Activated CD8-positive, alpha-beta memory T cell treated with anti-CD3 and anti-CD28 coated beads for 48 hours (primary cell): ENCODE data around the gene CDH4.
"Not testable (repeated sequence)": the region's sequence is repeated elsewhere in the genome, so short reads cannot be mapped to it uniquely, and the experiment has no call there.

Experiments used
- DNase-seq, 3 experiments: peaks; one replicate each; pipeline ENCODE4 v3.0.0-alpha.2; 2020; ENCODE audit warnings: low read depth in 2 of 3, low spot score in 2 of 3

CDH4 gene

GRCh38 chr20:61933481-61933950 is 681.5 kb downstream of the CDH4 start:
- DNase-seq, result no peak

- DNase-seq, result no peak
These were observed 682.1 kb downstream of the CDH4 start for GRCh38 chr20:61933951-61934715.

GRCh38 chr20:61934716-61935530 is 682.9 kb downstream of the CDH4 start:
- DNase-seq, result no peak

GRCh38 chr20:61935926-61936700 is 684.1 kb downstream of the CDH4 start:
- DNase-seq, result no peak

- no peak for DNase-seq
These were observed 684.7 kb downstream of the CDH4 start for GRCh38 chr20:61936701-61937131.

GRCh38 chr20:61937146-61937962 is 685.3 kb downstream of the CDH4 start:
- no peak for DNase-seq

GRCh38 chr20:61937963-61938838 is 686.1 kb downstream of the CDH4 start:
- no peak for DNase-seq

- no peak for DNase-seq
These were observed 687.0 kb downstream of the CDH4 start for GRCh38 chr20:61938839-61939690.

- DNase-seq, result no peak
These were observed 687.8 kb downstream of the CDH4 start for GRCh38 chr20:61939691-61940360.

GRCh38 chr20:61940491-61940890 is 688.4 kb downstream of the CDH4 start:
- DNase-seq, result no peak

- DNase-seq, result no peak
These were observed 689.1 kb downstream of the CDH4 start for GRCh38 chr20:61940976-61941720.

- no peak for DNase-seq
These were observed 689.8 kb downstream of the CDH4 start for GRCh38 chr20:61941721-61942405.

GRCh38 chr20:61942526-61942925 is 690.5 kb downstream of the CDH4 start:
- DNase-seq, result no peak

- DNase-seq, result not testable (repeated sequence)
These were observed 692.9 kb downstream of the CDH4 start for GRCh38 chr20:61944967-61945366.

- not testable (repeated sequence) for DNase-seq
These were observed 693.4 kb downstream of the CDH4 start for GRCh38 chr20:61945495-61945894.

GRCh38 chr20:61948056-61948455 is 696.0 kb downstream of the CDH4 start:
- not testable (repeated sequence) for DNase-seq
